NCI-H2227 treated with DMSO at 0.1 percent for 48 hours (cell line): ENCODE results near the gene THG1L.
A peak's percentile ranks its signal among the peaks of the same experiment; 100 is the strongest.
"Not testable (repeated sequence)": the region's sequence is repeated elsewhere in the genome, so short reads cannot be mapped to it uniquely, and the experiment has no call there.

Experiments
- DNase-seq: peaks from one replicate; lab custom pipeline; 2025; lab: John Stamatoyannopoulos, UW

THG1L gene

GRCh38 chr5:157727858-157728257, 3.4 kb upstream of the THG1L start:
- DNase-seq, result not testable (repeated sequence)

GRCh38 chr5:157729858-157730257, 1.4 kb upstream of the THG1L start:
- no peak for DNase-seq

GRCh38 chr5:157730900-157731271, 334 bp upstream of the THG1L start:
- DNase-seq, result no peak

GRCh38 chr5:157732130-157732514, 902 bp downstream of the THG1L start:
- no peak for DNase-seq

- DNase-seq, result no peak
These were observed 1.5 kb downstream of the THG1L start for GRCh38 chr5:157732596-157733262.

- no peak for DNase-seq
These were observed 3.2 kb downstream of the THG1L start for GRCh38 chr5:157734436-157734835.

GRCh38 chr5:157735991-157736390, 4.8 kb downstream of the THG1L start:
- no peak for DNase-seq

GRCh38 chr5:157739388-157740228, 8.4 kb downstream of the THG1L start:
- DNase-seq, result no peak

- DNase-seq, result no peak
These were observed 9.0 kb downstream of the THG1L start for GRCh38 chr5:157740229-157740610.

GRCh38 chr5:157741131-157741530, 9.9 kb downstream of the THG1L start:
- DNase-seq, result no peak

- peak; percentile 77 for DNase-seq
These were observed 12.2 kb downstream of the THG1L start, which contains the start of gene LSM11 for GRCh38 chr5:157743163-157744050. Gene LSM11 (plus strand): TSS chr5:157743712. CDS start chr5:157743751, 39 bp downstream.

- no peak for DNase-seq
These were observed 13.1 kb downstream of the THG1L start for GRCh38 chr5:157744051-157745011.

GRCh38 chr5:157745041-157745456, 13.8 kb downstream of the THG1L start:
- DNase-seq, result no peak

- no peak for DNase-seq
These were observed 16.0 kb downstream of the THG1L start for GRCh38 chr5:157747173-157747740.

- no peak for DNase-seq
These were observed 16.8 kb downstream of the THG1L start for GRCh38 chr5:157747766-157748700.

GRCh38 chr5:157748760-157749461, 17.7 kb downstream of the THG1L start:
- DNase-seq, result no peak

- DNase-seq, result no peak
These were observed 18.2 kb downstream of the THG1L start for GRCh38 chr5:157749462-157749799.

- no peak for DNase-seq
These were observed 19.1 kb downstream of the THG1L start for GRCh38 chr5:157750320-157750719.

GRCh38 chr5:157756122-157756521, 24.9 kb downstream of the THG1L start:
- DNase-seq, result no peak
